HEK293 (cell line): ENCODE data around the gene MAP4K5.

ENCODE experiments used
- CTCF ChIP-seq: fragments of 450-650 bp; formaldehyde crosslinking; IDR thresholded peaks from 2 replicates; pipeline ENCODE4 v1.5.1; 2016; ENCODE audit warnings: missing biosample characterization, missing genetic modification characterization
- PATZ1 ChIP-seq: fragments of 450-650 bp; formaldehyde crosslinking; IDR thresholded peaks from 2 replicates; pipeline ENCODE4 v1.5.1; 2016; ENCODE audit warnings: missing biosample characterization, missing genetic modification characterization
- REST ChIP-seq: fragments of 450-650 bp; formaldehyde crosslinking; IDR thresholded peaks from 2 replicates; pipeline ENCODE4 v1.5.1; 2016; ENCODE audit warnings: missing biosample characterization, missing genetic modification characterization
- YY1 ChIP-seq: fragments of 450-650 bp; formaldehyde crosslinking; IDR thresholded peaks from 2 replicates; pipeline ENCODE4 v1.5.1; 2018; ENCODE audit warnings: missing biosample characterization, missing genetic modification characterization
- ZFP3 ChIP-seq: fragments of 450-650 bp; formaldehyde crosslinking; IDR thresholded peaks from 2 replicates; pipeline ENCODE4 v1.5.1; 2016; ENCODE audit warnings: low read depth, missing biosample characterization, missing genetic modification characterization
- ZNF248 ChIP-seq: fragments of 450-650 bp; formaldehyde crosslinking; IDR thresholded peaks from 2 replicates; pipeline ENCODE4 v1.5.1; 2017; ENCODE audit warnings: missing biosample characterization, missing genetic modification characterization

- no peak for TF ChIP-seq CTCF (tag by site-specific recombination)
- TF ChIP-seq ZNF248 (tag by site-specific recombination) = no peak
- no peak for TF ChIP-seq PATZ1 (tag by site-specific recombination)
- no peak for TF ChIP-seq REST
- TF ChIP-seq ZFP3 (tag by site-specific recombination) = no peak
- TF ChIP-seq YY1 (tag by site-specific recombination) = no peak
These were observed 37.4 kb upstream of the MAP4K5 start for GRCh38 chr14:50569714-50570274.
